ENCODE measurements around the gene KLK12.

DNA sequence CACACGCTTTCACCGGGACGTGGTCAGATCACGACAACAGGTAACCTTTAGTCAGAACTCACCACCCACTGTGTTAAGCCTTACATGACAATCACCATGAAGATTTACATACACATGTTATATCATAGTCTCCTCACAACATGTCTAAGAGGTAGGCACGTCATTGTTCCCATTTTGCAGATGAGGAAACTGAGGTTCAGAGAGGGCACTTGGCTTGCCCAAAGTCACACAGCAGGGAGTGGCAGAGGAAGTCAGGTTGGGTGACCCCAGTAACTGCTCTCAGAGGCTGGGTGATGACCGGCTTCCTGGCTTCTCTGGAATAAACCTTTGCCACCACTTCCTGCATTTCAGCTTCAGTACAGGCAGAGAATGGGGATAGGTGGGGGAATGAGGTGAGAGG is 20.6 kb downstream of the KLK12 start:
- TF ChIP-seq SIN3A (IDR thresholded peaks at IDR 0.05; ENCODE audit: borderline replicate concordance, insufficient read depth, low read length) (no peak), POLR2AphosphoS5 (IDR thresholded peaks at IDR 0.05; ENCODE audit: low read depth, low read length) (no peak), TAF1 (IDR thresholded peaks at IDR 0.05; ENCODE audit: borderline replicate concordance, insufficient read depth, low read length) (no peak)
